PC-9 (cell line): Measurements from ENCODE around the gene NECAB2. TPM values are rescaled to one million over a fixed set of nuclear protein-coding genes. Genes with fewer than 3 reads are reported as not detected.

Experiments used
- BruUV-seq: library from RNA; stranded (reverse); fragments of 400-500 nt; replicated peaks from 2 replicates; lab custom pipeline; 2021; lab: Mats Ljungman, UMichigan
- CTCF ChIA-PET: fragments of 300-600 bp; sonication (Branson Sonifier 250); formaldehyde crosslinking; loops from one replicate; lab custom pipeline; 2022; ENCODE audit warnings: antibody characterized with exemption; lab: Charles Lee
- POLR2A ChIA-PET: fragments of 300-600 bp; sonication (Branson Sonifier 250); formaldehyde crosslinking; loops from one replicate; lab custom pipeline; 2022; ENCODE audit warnings: antibody characterized with exemption; ENCODE audit not compliant: unreplicated experiment; lab: Charles Lee
- DNase-seq, 2 experiments: peaks; one replicate each; pipeline versions ENCODE4 v3.0.0 to v3.0.0-alpha.2; 2015 to 2022; ENCODE audit warnings: mixed read lengths in 1 of 2
- H2AFZ ChIP-seq: fragments of 200-600 bp; sonication (generic); 2 replicates; pipeline ENCODE4 v1.8.1; 2017; ENCODE audit warnings: antibody characterized with exemption
- H3F3A ChIP-seq: fragments of 200-600 bp; sonication (generic); 2 replicates; pipeline ENCODE4 v1.8.1; 2017; ENCODE audit warnings: antibody characterized with exemption, mild to moderate bottlenecking, low read depth; ENCODE audit not compliant: insufficient read depth
- H3K27ac ChIP-seq: fragments of 200-600 bp; sonication (generic); 2 replicates; pipeline ENCODE4 v1.6.1; 2016; ENCODE audit warnings: mixed run types
- H3K27me3 ChIP-seq: fragments of 200-600 bp; sonication (generic); 2 replicates; pipeline ENCODE4 v1.6.1; 2016; ENCODE audit warnings: low read depth, mixed run types; ENCODE audit not compliant: insufficient read depth
- H3K36me3 ChIP-seq: fragments of 200-600 bp; sonication (generic); 2 replicates; pipeline ENCODE4 v1.6.1; 2016; ENCODE audit warnings: low read depth, mixed run types
- H3K4me1 ChIP-seq: fragments of 200-600 bp; sonication (generic); replicated peaks from 2 replicates; pipeline ENCODE4 v1.6.1; 2016; ENCODE audit warnings: mixed run types; ENCODE audit not compliant: insufficient read depth
- H3K4me2 ChIP-seq: fragments of 200-600 bp; sonication (generic); 2 replicates; pipeline ENCODE4 v1.6.1; 2017; ENCODE audit warnings: mixed run types
- H3K4me3 ChIP-seq: fragments of 200-600 bp; sonication (generic); 2 replicates; pipeline ENCODE4 v1.6.1; 2016; ENCODE audit warnings: mixed run types
- H3K79me2 ChIP-seq: fragments of 200-600 bp; sonication (generic); 2 replicates; pipeline ENCODE4 v1.6.1; 2017; ENCODE audit warnings: low read depth, mixed run types
- H3K9me2 ChIP-seq: fragments of 200-600 bp; sonication (generic); 2 replicates; pipeline ENCODE4 v1.8.1; 2017; ENCODE audit warnings: mild to moderate bottlenecking; ENCODE audit not compliant: insufficient read depth
- H3K9me3 ChIP-seq: fragments of 200-600 bp; sonication (generic); 2 replicates; pipeline ENCODE4 v1.8.1; 2016; ENCODE audit warnings: low read depth; ENCODE audit not compliant: insufficient read depth
- H4K20me1 ChIP-seq: fragments of 200-600 bp; sonication (generic); 2 replicates; pipeline ENCODE4 v1.8.1; 2017; ENCODE audit not compliant: insufficient read depth
- EZH2 ChIP-seq: fragments of 200-600 bp; sonication (generic); IDR thresholded peaks from 2 replicates; pipeline ENCODE4 v1.8.0; 2017; ENCODE audit warnings: antibody characterized with exemption, low read depth
- intact Hi-C: fragments of 100-400 bp; cut with micrococcal nuclease; formaldehyde crosslinking; loops from one replicate; pipeline ENCODE4 v1.10.0; 2022; ENCODE audit not compliant: unreplicated experiment
- total RNA-seq: library from RNA; stranded (reverse); gene quantifications from 2 replicates; pipeline ENCODE4 v1.2.3, GENCODE V29; 2021
- TF ChIP-seq, protein P1 (sequence below): fragments of 200-600 bp; sonication (generic); conservative IDR thresholded peaks from 2 replicates; pipeline ENCODE4 v1.6.1; 2017; ENCODE audit warnings: mixed run types, antibody characterized with exemption, mild to moderate bottlenecking, moderate library complexity

NECAB2 gene
- total RNA-seq, 1 experiment from 2014 or later = 0.74 TPM

DNA sequence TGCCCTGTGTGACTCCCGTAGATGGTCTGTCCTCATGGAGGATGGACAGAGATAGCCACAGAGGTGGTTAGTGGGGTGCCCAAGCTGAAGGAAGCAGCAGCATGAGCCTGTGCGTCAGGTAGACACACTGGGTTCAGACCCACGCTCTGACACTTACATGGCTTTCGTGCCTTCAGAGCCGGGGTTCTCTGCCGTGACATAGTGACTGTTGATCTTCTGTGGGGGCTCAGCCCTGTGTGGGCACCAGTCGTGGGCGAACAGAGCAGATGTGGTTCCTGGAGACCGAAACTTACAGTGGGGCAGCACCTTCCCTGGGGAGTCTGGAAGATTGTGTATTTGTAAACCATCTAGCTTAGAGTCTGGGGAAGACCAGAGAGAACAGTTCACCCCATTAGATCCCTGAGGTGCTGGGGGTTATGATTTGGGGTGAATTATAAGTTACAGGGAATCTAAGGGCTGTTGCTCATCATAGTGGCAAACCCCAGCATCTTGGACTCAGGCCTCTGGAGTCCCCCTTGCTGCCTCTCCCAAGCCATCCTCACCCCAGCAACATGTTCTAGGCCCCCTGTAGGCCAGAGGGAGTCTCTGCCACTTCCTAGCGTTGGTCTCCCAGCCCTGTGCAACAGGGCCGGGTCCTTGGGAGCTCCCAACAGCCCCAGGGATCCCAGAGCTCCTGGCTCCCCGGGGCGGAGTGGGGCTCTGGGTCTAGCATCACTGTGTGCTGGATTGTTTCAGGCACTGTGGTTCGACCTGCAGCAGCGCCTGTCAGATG, 28.6 kb downstream of the NECAB2 start:
- no peaks in the 10 kb centered on the region for H3K9me3 ChIP-seq
- no peaks in the 10 kb centered on the region for H3K9me2 ChIP-seq
- no peak overlapping the region for H3K4me2 ChIP-seq
- no peak for DNase-seq
- H3K4me1 ChIP-seq = peaks cover 10% of the 10 kb centered on the region; the same call in 1 of the 2 replicates
- no peaks in the 10 kb centered on the region for H3F3A ChIP-seq
- H3K4me3 ChIP-seq = no peak overlapping the region
- intact Hi-C loops = no loop called here
- no peak overlapping the region for H3K27ac ChIP-seq
- no peaks in the 10 kb centered on the region for H3K36me3 ChIP-seq
- CTCF ChIA-PET = no interaction called here
- H3K27me3 ChIP-seq = no peaks in the 10 kb centered on the region
- H3K79me2 ChIP-seq = no peaks in the 10 kb centered on the region
- TF ChIP-seq, protein P1, sequence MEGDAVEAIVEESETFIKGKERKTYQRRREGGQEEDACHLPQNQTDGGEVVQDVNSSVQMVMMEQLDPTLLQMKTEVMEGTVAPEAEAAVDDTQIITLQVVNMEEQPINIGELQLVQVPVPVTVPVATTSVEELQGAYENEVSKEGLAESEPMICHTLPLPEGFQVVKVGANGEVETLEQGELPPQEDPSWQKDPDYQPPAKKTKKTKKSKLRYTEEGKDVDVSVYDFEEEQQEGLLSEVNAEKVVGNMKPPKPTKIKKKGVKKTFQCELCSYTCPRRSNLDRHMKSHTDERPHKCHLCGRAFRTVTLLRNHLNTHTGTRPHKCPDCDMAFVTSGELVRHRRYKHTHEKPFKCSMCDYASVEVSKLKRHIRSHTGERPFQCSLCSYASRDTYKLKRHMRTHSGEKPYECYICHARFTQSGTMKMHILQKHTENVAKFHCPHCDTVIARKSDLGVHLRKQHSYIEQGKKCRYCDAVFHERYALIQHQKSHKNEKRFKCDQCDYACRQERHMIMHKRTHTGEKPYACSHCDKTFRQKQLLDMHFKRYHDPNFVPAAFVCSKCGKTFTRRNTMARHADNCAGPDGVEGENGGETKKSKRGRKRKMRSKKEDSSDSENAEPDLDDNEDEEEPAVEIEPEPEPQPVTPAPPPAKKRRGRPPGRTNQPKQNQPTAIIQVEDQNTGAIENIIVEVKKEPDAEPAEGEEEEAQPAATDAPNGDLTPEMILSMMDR = no peak; the same call in 1 of the 2 replicates
- TF ChIP-seq EZH2 = no peak
- POLR2A ChIA-PET = no interaction called here
- no peaks in the 10 kb centered on the region for H4K20me1 ChIP-seq
- no peak overlapping the region for H2AFZ ChIP-seq
- BruUV-seq = no TSS peak

DNA sequence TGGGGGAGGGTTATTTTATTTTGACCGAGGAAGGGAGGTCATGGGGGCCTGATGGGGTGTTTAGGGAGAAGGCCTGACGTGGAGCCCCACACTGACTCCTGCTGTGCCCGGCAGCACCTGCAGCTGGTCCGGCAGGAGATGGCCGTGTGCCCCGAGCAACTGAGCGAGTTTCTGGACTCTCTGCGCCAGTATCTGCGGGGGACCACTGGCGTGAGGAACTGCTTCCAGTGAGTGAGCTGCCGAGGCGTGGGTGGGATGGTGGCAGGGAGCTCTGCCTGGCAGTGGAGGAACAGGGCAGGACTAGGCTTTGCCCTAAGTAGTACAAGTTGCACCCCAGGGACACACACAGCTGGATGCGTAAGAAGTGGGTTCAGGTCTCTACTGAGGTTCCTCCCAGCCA, 30.0 kb downstream of the NECAB2 start:
- H3K4me1 ChIP-seq = peaks cover 10% of the 10 kb centered on the region; the same call in 1 of the 2 replicates
- TF ChIP-seq, protein P1 = no peak
- TF ChIP-seq EZH2 = no peak
- no peak for DNase-seq
- intact Hi-C loops = no loop called here
- BruUV-seq = no TSS peak
- H3K9me3 ChIP-seq = no peaks in the 10 kb centered on the region
- no peak overlapping the region for H2AFZ ChIP-seq
- no peaks in the 10 kb centered on the region for H4K20me1 ChIP-seq
- H3K79me2 ChIP-seq = no peaks in the 10 kb centered on the region
- CTCF ChIA-PET = no interaction called here
- no peak overlapping the region for H3K27ac ChIP-seq
- POLR2A ChIA-PET = no interaction called here
- no peak overlapping the region for H3K4me3 ChIP-seq
- no peak overlapping the region for H3K4me2 ChIP-seq
- H3F3A ChIP-seq = no peaks in the 10 kb centered on the region
- H3K9me2 ChIP-seq = no peaks in the 10 kb centered on the region
- no peaks in the 10 kb centered on the region for H3K36me3 ChIP-seq
- H3K27me3 ChIP-seq = no peaks in the 10 kb centered on the region; the same call in 1 of the 2 replicates

DNA sequence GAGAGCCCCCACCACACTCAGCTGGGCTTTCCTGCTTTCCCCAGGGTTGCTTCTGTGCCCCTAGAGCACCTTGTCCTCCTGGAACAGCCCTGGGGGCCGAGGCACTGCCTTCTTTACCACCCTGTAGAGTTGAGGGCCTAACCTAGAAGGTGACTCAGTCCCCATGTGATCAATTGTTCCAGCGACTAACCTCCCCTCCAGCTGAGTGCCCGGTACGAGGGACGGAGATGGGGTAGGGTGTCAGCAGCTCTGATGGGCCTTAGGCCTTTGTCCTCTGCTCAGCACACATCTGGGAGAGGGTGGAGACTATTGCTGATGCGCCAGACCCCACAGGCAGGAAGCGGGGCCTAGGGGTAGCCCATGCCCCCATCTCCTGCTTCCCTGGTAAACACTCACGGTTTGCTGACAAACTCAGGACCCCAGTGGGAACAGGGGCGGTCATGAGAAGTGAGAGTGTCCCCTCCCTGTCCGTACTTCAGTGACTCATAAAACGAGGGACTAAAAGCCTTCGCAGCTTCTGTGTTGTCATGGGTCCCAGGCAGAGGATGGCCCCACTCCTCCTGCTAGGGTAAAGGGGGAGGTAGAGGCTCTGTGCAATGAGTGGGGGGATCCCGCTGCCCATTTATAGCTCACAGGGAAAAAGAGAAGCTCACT, 33.1 kb downstream of the NECAB2 start:
- CTCF ChIA-PET = no interaction called here

More for the DNA sequence above, 33.1 kb downstream of the NECAB2 start:
- POLR2A ChIA-PET = no interaction called here
- intact Hi-C loops = no loop called here
- no peak overlapping the region for H3K4me2 ChIP-seq
- no peaks in the 10 kb centered on the region for H4K20me1 ChIP-seq
- H3K27ac ChIP-seq = no peak overlapping the region
- no peaks in the 10 kb centered on the region for H3K9me2 ChIP-seq
- H3K4me3 ChIP-seq = no peak overlapping the region
- no peaks in the 10 kb centered on the region for H3K36me3 ChIP-seq
- no peak overlapping the region for H2AFZ ChIP-seq
- no peaks in the 10 kb centered on the region for H3K9me3 ChIP-seq
- TF ChIP-seq, protein P1 = no peak
- no peak for TF ChIP-seq EZH2
- no peaks in the 10 kb centered on the region for H3K4me1 ChIP-seq
- peaks cover 20% of the 10 kb centered on the region for H3K27me3 ChIP-seq
- no TSS peak for BruUV-seq
- H3F3A ChIP-seq = no peaks in the 10 kb centered on the region
- H3K79me2 ChIP-seq = no peaks in the 10 kb centered on the region
- no peak for DNase-seq
